NCI-H1092 (cell line): ENCODE measurements around the gene KLK1.

Experiments used
- DNase-seq: peaks from one replicate; lab custom pipeline; 2025; lab: John Stamatoyannopoulos, UW

KLK1 gene

DNA sequence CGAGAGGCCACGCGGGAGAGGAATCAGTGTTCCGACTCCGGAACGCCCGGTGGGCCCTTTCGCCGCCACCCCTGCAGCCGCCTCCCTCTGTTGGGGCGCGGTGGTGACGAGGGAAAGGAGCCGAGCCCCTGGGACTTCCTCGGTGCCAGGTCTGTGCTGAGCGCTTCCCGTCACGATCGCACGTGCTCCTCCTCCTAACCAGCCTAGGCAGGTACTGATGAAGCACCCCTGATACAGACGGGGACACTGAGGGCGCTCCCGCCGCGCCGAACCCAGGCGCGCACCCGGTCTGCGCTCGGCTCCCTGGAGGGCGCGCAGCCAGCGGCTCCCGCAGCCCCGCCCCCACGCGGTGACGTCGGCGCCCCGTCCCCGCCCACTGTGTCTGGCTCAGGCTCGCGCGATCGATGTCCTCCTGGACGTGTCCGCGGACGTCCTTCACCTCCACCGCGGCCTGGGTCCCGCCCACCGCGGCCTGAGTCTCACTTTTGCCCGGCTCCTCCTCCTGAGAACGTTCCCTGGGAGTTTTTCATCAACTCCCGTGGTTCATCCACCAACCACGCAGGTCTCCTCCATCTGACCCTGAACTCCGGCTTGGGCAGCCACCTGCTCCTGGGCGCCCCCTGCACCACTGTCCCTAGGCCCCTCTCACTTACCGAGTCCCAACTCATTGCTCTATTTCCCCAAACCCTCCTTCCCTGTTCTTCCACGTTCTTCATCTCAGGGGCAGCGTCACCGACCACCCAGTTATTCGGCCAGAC, 12.4 kb upstream of the KLK1 start:
- peak; percentile 9 for DNase-seq

DNA sequence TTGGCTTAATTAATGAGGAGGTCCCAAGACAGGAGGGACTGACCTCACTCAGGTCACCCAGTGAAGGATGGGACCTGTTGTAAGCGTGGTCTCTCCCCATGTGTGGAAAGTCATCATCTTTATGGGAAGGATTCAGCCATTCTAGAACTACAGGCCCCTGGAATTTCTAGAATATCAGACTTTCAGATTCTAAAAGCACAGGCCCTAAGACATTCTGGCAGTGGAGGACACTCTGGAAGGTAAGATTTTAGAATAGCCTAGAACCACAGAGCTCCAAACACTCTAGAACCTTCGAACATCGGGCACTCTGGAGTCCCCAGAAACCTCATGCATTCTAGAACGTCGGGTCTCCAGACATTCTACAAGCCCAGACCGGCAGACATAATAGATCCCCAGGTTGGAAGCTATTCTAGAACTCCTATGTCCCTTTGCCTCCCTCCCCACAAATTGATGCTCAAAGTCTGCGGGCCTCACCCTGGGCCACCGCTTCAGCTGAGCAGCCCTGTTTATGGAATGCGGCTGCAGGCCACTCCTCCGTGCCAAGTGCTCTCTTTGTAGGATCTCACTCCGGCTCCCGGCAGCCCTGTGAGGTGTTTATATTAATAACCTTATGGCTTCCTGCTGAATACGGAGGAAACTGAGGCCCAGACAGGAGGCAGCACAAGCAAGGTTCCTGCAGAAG, 11.7 kb upstream of the KLK1 start:
- DNase-seq: no peak

GRCh38 chr19:50833802-50834167, 10.2 kb upstream of the KLK1 start:
- DNase-seq: no peak

DNA sequence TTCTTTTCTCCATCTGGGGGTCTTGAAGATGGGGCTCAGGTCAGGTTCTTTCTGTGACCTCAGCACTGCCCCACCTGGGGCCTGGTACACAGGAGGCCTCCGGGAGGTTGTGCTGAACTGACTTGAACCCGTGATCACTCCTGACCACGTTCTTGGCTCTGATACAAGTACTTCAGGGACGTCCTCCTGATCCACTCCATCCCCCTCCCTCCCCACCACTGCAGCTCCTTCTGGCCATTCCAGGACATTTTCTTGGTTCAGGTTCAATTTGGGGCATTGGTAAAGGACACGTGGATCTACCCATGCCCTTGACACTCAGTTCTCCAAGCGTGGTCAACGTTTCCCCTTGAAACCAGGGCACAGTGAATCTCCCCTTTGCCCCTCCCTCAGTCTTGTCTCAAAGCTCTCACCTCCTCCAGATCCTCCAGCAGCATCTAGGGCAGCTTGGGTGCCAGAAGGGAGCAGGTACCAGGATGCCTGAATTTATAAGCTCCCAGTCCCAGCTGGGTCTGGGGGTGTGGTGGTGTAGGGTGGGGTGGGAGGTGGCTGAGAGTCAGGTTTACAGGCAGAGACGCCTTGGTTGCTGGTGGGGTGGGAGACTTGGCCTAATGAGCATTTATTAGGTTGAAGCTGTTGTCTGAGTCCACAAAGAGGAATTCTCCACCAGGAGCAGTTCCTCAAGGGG, 9.7 kb upstream of the KLK1 start, which contains the start of gene KLK15:
Gene KLK15, minus strand, starts transcription at position 458 of the 685 bp plus-strand sequence. CDS start 2,082 bp downstream, outside the sequence.
- no peak for DNase-seq

DNA sequence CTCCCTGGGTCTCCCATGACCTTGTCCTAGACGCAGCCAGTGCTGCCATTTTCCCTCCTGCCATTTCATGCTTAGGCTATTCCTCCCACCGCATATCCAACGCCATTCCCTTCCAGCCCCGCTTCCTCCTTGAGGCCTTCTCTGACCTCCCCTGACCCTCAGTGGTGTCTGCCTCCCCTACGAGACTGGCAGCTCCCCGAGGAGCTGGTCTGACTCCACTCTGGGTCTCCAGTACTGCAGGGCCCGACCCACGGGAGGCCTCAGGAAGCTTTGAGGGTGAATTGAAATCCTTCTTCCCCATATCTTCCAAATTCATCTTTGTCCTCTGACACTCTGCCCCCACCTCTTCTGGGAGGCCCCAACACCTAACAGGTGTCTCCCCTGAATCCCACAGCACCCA, 9.1 kb upstream of the KLK1 start:
- DNase-seq: no peak

DNA sequence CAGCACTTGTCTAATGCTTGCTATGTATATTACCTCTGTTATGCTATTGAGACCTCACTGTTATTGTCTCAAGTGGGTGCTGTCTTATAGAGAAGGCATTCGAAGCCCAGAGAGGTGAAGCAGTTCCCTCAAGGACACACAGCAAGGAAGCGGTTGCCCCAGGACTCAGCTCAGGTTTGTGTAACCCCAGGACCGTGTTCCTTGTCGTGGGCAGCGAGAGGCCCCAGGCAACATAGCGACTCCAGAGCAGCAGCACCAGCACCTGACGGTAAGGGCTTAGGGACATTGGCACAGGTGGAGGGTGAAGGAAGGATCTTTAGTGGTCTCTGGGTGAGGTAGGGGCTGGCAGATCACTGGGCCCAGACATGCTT, 7.4 kb upstream of the KLK1 start:
- DNase-seq: no peak

DNA sequence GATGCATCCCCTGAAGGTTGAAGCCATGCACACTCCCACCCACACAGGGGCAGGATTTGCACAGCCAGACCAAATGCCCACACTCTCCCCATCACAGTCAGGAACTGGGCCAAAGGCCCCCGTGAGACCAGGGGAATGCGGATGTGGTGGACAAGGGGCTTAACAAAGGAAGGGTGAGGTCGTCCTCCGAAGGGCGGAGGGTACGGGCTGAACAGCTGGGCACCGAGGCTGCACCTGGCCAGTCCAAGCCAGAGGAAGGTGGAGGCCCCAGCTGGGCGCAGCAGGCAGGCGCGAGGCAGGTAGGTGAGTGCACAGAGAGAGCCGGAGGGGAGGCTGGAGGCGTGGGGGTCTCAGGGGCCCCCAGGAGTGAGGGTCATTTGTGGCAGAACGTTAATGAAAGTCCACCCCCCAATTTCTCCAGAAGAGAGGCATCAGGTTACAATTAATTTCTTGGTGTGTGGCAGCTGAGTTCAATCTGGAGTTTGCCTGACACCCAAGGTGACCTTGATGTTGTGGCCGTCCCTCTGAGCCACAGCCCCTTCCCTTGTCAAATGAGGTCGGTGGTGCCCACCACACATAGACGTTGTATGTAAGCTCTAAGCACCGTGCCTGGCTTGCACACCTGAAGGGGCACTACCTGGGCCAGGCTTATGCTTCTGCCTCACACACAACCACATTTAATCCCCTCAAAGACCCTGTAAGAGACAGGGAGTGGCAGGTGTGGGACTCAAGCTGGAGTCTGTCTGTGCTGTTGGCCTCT, 6.9 kb upstream of the KLK1 start:
- DNase-seq: no peak

DNA sequence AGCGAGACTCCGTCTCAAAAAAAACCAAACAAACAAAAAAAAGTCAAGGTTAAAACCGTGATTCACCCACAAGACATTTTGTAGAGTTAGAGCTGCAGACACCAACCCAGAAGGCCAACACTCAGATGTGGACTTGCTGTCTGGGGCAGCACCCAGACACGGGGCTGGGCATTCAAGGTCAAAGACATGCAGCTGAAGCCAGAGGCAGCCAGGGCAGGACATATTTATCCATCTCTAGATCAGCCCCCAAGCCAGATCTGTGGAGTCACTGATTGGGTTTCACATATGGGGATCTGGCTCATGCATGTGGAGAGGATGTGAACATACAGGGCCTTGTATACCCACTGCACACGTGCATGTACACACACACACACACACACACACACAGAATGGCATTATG, 6.2 kb upstream of the KLK1 start:
- DNase-seq: no peak

GRCh38 chr19:50827476-50827875, 3.9 kb upstream of the KLK1 start:
- no peak for DNase-seq

- DNase-seq: no peak
Measured at GRCh38 chr19:50826492-50827240, 3.1 kb upstream of the KLK1 start.

GRCh38 chr19:50822661-50823208, 852 bp downstream of the KLK1 start:
- no peak for DNase-seq

- no peak for DNase-seq
Measured at GRCh38 chr19:50821622-50822021, 2.0 kb downstream of the KLK1 start.

- DNase-seq: no peak
Measured at GRCh38 chr19:50821248-50821612, 2.4 kb downstream of the KLK1 start.

DNA sequence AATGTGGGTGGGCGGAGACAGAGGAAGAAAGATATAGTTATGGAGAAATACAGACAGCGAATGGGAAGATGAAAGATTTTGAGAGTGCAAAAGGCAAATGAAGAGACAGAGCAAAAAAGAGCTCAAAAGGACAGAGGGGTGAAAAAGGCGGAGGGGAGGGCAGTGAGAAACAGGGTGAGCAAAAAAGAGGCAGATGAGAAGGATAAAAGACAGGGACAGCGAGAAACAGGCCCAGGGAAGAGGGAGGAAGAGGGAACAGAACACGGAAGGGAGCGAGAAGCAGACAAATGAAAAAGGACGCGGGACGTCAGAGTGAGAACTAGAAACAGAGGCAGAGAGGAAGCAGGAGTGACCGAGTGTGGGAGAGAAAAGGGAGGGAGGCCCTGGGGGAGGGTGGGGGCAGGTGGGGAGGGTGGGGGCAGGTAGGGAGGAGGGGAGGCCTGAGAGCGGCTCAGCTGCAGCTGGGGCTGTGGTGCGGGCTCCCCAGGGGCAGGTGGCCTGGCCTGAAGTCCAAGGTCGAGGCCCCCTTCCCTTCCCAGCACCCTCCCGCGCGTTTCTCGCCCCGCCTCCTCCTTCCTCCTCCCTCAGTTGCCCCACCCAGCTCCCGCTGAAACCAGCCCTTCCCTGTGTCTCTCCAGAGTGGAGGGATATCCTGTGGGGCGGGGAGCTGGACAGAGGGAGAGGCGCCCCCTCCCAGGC, 2.9 kb downstream of the KLK1 start:
- DNase-seq: no peak

DNA sequence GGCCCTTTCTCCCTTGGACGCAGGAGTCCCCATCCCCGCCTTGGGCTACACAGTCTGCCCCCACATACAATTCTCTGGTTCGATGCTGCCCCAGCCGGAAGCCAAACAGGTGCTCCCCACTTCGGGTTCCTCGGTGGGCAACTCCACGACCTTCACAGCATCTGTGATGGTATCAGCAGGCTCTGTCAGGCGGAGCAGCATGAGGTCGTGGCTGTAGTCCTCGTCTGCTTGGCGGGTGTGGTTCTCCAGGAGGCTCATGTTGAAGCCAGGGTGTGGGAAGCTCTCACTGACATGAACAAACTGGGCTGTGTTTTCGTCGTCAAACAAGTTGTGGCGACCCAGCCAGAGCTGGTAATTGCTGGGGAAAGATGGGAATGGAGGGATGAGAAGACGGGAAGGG, 3.5 kb downstream of the KLK1 start:
- no peak for DNase-seq

GRCh38 chr19:50819636-50820035, 4.0 kb downstream of the KLK1 start:
- no peak for DNase-seq

DNA sequence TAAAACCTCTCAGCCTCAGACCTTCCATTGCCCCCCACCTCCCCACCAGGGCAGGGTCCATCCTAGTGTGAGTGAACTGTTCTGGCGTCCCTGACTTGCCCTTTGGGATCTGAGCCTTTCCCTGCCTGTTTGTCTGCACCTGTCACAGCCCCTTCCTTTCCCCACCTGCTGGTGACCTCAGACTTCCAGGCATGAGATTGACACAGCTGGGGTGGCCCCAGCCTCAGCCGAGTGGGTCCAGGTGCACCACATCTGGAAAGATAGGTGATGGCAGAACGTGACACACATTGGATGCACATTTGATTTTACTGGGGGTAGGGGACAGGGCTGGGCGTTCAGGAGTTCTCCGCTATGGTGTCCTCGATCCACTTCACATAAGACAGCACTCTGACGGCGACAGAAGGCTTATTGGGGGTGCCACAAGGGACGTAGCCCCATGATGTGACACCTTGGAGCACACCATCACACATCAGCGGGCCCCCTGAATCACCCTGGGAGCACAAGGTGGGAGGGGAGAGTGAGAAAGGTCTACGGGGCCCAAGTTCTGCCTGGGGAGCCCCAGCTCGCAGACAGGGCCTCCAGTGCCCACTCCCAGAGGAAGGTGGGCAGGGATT, 4.6 kb downstream of the KLK1 start:
- DNase-seq: no peak

- peak; percentile 8 for DNase-seq
Measured at GRCh38 chr19:50817941-50818858, 5.4 kb downstream of the KLK1 start.

GRCh38 chr19:50815439-50815838, 8.1 kb downstream of the KLK1 start:
- no peak for DNase-seq
